H9 (cell line): ENCODE data around the gene TCF4. TPM values are rescaled to one million over a fixed set of nuclear protein-coding genes. Genes with fewer than 3 reads are reported as not detected.
A peak's percentile ranks its signal among the peaks of the same experiment; 100 is the strongest.

Source experiments
- DNase-seq: peaks from one replicate; pipeline ENCODE4 v3.0.0-alpha.2; 2017
- H2AFZ ChIP-seq: one replicate; pipeline ENCODE4 v1.6.1; 2013; ENCODE audit warnings: mild to moderate bottlenecking, low read length, control low read depth, moderate library complexity
- H2AK5ac ChIP-seq: 2 replicates; pipeline ENCODE4 v1.6.1; 2013; ENCODE audit warnings: low read length, control low read depth, mixed read lengths; ENCODE audit not compliant: insufficient read length
- H2BK120ac ChIP-seq: one replicate; pipeline ENCODE4 v1.6.1; 2013; ENCODE audit warnings: low read depth, mild to moderate bottlenecking, low read length, control low read depth, inconsistent platforms; ENCODE audit not compliant: poor library complexity, severe bottlenecking
- H2BK12ac ChIP-seq: 2 replicates; pipeline ENCODE4 v1.6.1; 2013; ENCODE audit warnings: low read length, control low read depth, mixed read lengths, low read depth; ENCODE audit not compliant: insufficient read length
- H2BK15ac ChIP-seq: 2 replicates; pipeline ENCODE4 v1.6.1; 2013; ENCODE audit warnings: low read depth, low read length, control low read depth
- H2BK20ac ChIP-seq: one replicate; pipeline ENCODE4 v1.6.1; 2013; ENCODE audit warnings: low read depth, mild to moderate bottlenecking, low read length, control low read depth, inconsistent platforms; ENCODE audit not compliant: poor library complexity, severe bottlenecking
- H2BK5ac ChIP-seq: 2 replicates; pipeline ENCODE4 v1.6.1; 2013; ENCODE audit warnings: low read length, control low read depth, mixed read lengths; ENCODE audit not compliant: insufficient read length
- H3K14ac ChIP-seq: 2 replicates; pipeline ENCODE4 v1.6.1; 2013; ENCODE audit warnings: low read length, control low read depth; ENCODE audit not compliant: insufficient read depth
- H3K18ac ChIP-seq: 2 replicates; pipeline ENCODE4 v1.6.1; 2013; ENCODE audit warnings: low read depth, mild to moderate bottlenecking, mixed read lengths, low read length, control low read depth; ENCODE audit not compliant: insufficient read length
- H3K23ac ChIP-seq: 2 replicates; pipeline ENCODE4 v1.6.1; 2013; ENCODE audit warnings: low read length, control low read depth, mixed read lengths, low read depth; ENCODE audit not compliant: insufficient read length
- H3K23me2 ChIP-seq: 2 replicates; pipeline ENCODE4 v1.6.1; 2013; ENCODE audit warnings: low read depth, mild to moderate bottlenecking, mixed read lengths, low read length, control low read depth; ENCODE audit not compliant: insufficient read length, poor library complexity, severe bottlenecking
- H3K27ac ChIP-seq: 2 replicates; pipeline ENCODE4 v1.5.1; 2013; ENCODE audit warnings: low read length, control low read depth, mixed read lengths, low read depth; ENCODE audit not compliant: insufficient read length
- H3K27me3 ChIP-seq: 2 replicates; pipeline ENCODE4 v1.6.1; 2013; ENCODE audit warnings: low read length, control low read depth, inconsistent platforms; ENCODE audit not compliant: insufficient read depth
- H3K4ac ChIP-seq: 2 replicates; pipeline ENCODE4 v1.6.1; 2013; ENCODE audit warnings: low read depth, mild to moderate bottlenecking, control low read depth, inconsistent platforms, low read length, moderate library complexity
- H3K4me1 ChIP-seq: 2 replicates; pipeline ENCODE4 v1.6.1; 2013; ENCODE audit warnings: low read length, control low read depth, inconsistent platforms; ENCODE audit not compliant: insufficient read depth
- H3K4me2 ChIP-seq: 2 replicates; pipeline ENCODE4 v1.6.1; 2013; ENCODE audit warnings: low read length, control low read depth, mixed read lengths; ENCODE audit not compliant: insufficient read length, insufficient read depth
- H3K56ac ChIP-seq: 2 replicates; pipeline ENCODE4 v1.6.1; 2013; ENCODE audit warnings: low read depth, mild to moderate bottlenecking, mixed read lengths, low read length, control low read depth; ENCODE audit not compliant: insufficient read length
- H3K79me1 ChIP-seq: 2 replicates; pipeline ENCODE4 v1.6.1; 2013; ENCODE audit warnings: low read depth, mild to moderate bottlenecking, moderate library complexity, low read length, control low read depth, inconsistent platforms; ENCODE audit not compliant: insufficient read depth, poor library complexity, severe bottlenecking
- H3K79me2 ChIP-seq: 2 replicates; pipeline ENCODE4 v1.6.1; 2013; ENCODE audit warnings: low read length, control low read depth, inconsistent platforms; ENCODE audit not compliant: insufficient read depth
- H3K9ac ChIP-seq: 2 replicates; pipeline ENCODE4 v1.6.1; 2013; ENCODE audit warnings: low read length, control low read depth, mixed read lengths; ENCODE audit not compliant: insufficient read length; ENCODE audit errors: extremely low read depth
- H3K9me3 ChIP-seq: one replicate; pipeline ENCODE4 v1.6.1; 2013; ENCODE audit warnings: low read depth, low read length, inconsistent platforms; ENCODE audit not compliant: control insufficient read depth
- H3T11ph ChIP-seq: one replicate; pipeline ENCODE4 v1.6.1; 2013; ENCODE audit warnings: mild to moderate bottlenecking, low read length, control low read depth, inconsistent platforms
- H4K20me1 ChIP-seq: one replicate; pipeline ENCODE4 v1.6.1; 2013; ENCODE audit not compliant: control insufficient read depth, insufficient read length, insufficient read depth
- H4K5ac ChIP-seq: 2 replicates; pipeline ENCODE4 v1.6.1; 2013; ENCODE audit warnings: low read depth, mild to moderate bottlenecking, mixed read lengths, low read length, control low read depth; ENCODE audit not compliant: insufficient read length
- H4K8ac ChIP-seq: replicated peaks from 2 replicates; pipeline ENCODE4 v1.6.1; 2013; ENCODE audit warnings: low read length, control low read depth, mixed read lengths, low read depth; ENCODE audit not compliant: insufficient read length
- H4K91ac ChIP-seq: 2 replicates; pipeline ENCODE4 v1.6.1; 2013; ENCODE audit warnings: low read depth, mild to moderate bottlenecking, moderate library complexity, mixed read lengths, low read length, control low read depth; ENCODE audit not compliant: insufficient read length
- H3K27ac Mint-ChIP-seq, 3 experiments: 2 replicates in 2 of 3; 3 replicates in 1 of 3; pipeline ENCODE4 v1.8.0; 2020 to 2021; ENCODE audit warnings: mixed read lengths in 3 of 3, mild to moderate bottlenecking in 1 of 3, moderate library complexity in 1 of 3
- H3K27me3 Mint-ChIP-seq: 2 replicates; pipeline ENCODE4 v1.8.0; 2021; ENCODE audit warnings: low read depth, mild to moderate bottlenecking, moderate library complexity, mixed read lengths
- H3K36me3 Mint-ChIP-seq, 3 experiments: 2 replicates in 2 of 3; 3 replicates in 1 of 3; pipeline ENCODE4 v1.8.0; 2020 to 2021; ENCODE audit warnings: low read depth in 3 of 3, mixed read lengths in 3 of 3; ENCODE audit not compliant: insufficient read depth in 1 of 3
- H3K4me1 Mint-ChIP-seq, 2 experiments: 2 replicates each; pipeline ENCODE4 v1.8.0; 2020; ENCODE audit warnings: mixed read lengths in 2 of 2
- H3K4me3 Mint-ChIP-seq, 2 experiments: 2 replicates in 1 of 2; 3 replicates in 1 of 2; pipeline ENCODE4 v1.8.0; 2020 to 2021; ENCODE audit warnings: mild to moderate bottlenecking in 2 of 2, mixed read lengths in 2 of 2, moderate library complexity in 1 of 2
- H3K9me3 Mint-ChIP-seq, 2 experiments: 2 replicates in 1 of 2; 3 replicates in 1 of 2; pipeline ENCODE4 v1.8.0; 2020; ENCODE audit warnings: mild to moderate bottlenecking in 2 of 2, mixed read lengths in 2 of 2, moderate library complexity in 1 of 2
- WGBS: extraction: QIAGEN DNeasy Blood & Tissue Kit; methylation state at CpG from one replicate; pipeline ENCODE4 v1.1.7; 2013; ENCODE audit warnings: missing lambda C conversion rate, low lambda C conversion rate, mixed read lengths; ENCODE audit not compliant: insufficient read length; ENCODE audit errors: extremely low coverage; 5-methylcytosine and 5-hydroxymethylcytosine counted together
- total RNA-seq: library from RNA; stranded (reverse); gene quantifications from 2 replicates; pipeline ENCODE4 v1.2.1, GENCODE V29; 2021
- TF ChIP-seq, protein P1 (sequence below): fragments of 200-600 bp; sonication (generic); conservative IDR thresholded peaks from 3 replicates; pipeline ENCODE4 v1.8.0; 2021; ENCODE audit warnings: antibody characterized with exemption, mild to moderate bottlenecking

Gene TCF4
- total RNA-seq, 1 experiment from 2014 or later: 99.4 TPM

DNA sequence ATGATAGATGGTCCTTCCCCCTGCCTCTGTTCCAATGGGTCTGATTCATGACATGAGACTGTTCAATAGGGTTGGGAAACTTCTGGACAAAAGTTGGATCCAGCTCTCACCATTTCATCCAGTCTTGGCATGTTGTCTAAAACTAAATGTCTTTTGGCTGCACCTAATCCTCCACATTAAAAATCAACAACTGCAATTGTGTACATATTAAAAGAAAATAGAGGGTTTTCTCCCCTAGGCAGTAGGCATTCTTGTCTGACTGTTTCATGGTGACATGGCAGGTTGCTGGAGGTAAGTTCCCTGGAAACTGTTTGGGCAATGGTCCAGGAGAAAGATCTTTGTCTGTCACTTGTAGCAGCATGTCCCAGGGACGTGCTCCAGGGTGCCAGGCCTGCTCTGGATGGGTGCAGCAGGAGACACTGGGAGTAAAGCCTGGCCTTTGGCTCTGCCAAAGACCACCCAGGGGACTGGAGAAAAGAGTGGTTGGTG is 135.8 kb downstream of the TCF4 start:
- H4K8ac ChIP-seq: no peak overlapping the region
- TF ChIP-seq, protein P1, sequence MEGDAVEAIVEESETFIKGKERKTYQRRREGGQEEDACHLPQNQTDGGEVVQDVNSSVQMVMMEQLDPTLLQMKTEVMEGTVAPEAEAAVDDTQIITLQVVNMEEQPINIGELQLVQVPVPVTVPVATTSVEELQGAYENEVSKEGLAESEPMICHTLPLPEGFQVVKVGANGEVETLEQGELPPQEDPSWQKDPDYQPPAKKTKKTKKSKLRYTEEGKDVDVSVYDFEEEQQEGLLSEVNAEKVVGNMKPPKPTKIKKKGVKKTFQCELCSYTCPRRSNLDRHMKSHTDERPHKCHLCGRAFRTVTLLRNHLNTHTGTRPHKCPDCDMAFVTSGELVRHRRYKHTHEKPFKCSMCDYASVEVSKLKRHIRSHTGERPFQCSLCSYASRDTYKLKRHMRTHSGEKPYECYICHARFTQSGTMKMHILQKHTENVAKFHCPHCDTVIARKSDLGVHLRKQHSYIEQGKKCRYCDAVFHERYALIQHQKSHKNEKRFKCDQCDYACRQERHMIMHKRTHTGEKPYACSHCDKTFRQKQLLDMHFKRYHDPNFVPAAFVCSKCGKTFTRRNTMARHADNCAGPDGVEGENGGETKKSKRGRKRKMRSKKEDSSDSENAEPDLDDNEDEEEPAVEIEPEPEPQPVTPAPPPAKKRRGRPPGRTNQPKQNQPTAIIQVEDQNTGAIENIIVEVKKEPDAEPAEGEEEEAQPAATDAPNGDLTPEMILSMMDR: no peak
- no peak overlapping the region for H4K91ac ChIP-seq
- no peak overlapping the region for H3K23ac ChIP-seq
- Mint-ChIP-seq H3K4me3 (no peak overlapping the region), H3K27me3 (no peaks in the 10 kb centered on the region), H3K27ac (peak overlapping the region; percentile 74 to 91 (median 83); a peak in 4 of 7 replicates), H3K9me3 (no peaks in the 10 kb centered on the region), H3K4me1 (peaks cover 31 to 42% of the 10 kb centered on the region in 2 experiments), H3K36me3 (peaks cover 2 to 4% (median 3%) of the 10 kb centered on the region in 3 experiments; a peak in 4 of 7 replicates)
- no peak overlapping the region for H3K9ac ChIP-seq
- H3K27me3 ChIP-seq: no peaks in the 10 kb centered on the region
- no peak overlapping the region for H2AK5ac ChIP-seq
- no peak overlapping the region for H2BK15ac ChIP-seq
- H2BK120ac ChIP-seq: no peak overlapping the region
- H4K20me1 ChIP-seq: no peaks in the 10 kb centered on the region
- H2BK5ac ChIP-seq: no peak overlapping the region
- H3K4me2 ChIP-seq: no peak overlapping the region
- no peak overlapping the region for H3K4ac ChIP-seq
- H3K79me2 ChIP-seq: peaks cover 24% of the 10 kb centered on the region; the same call in 1 of the 2 replicates
- DNase-seq: no peak
- H3K4me1 ChIP-seq: peaks cover 2% of the 10 kb centered on the region; the same call in 1 of the 2 replicates
- no peaks in the 10 kb centered on the region for H3K23me2 ChIP-seq
- H3K9me3 ChIP-seq: no peaks in the 10 kb centered on the region
- H2BK20ac ChIP-seq: no peak overlapping the region
- H3K18ac ChIP-seq: no peak overlapping the region
- no peak overlapping the region for H3T11ph ChIP-seq
- no peak overlapping the region for H3K56ac ChIP-seq
- H3K14ac ChIP-seq: no peak overlapping the region
- WGBS: no CpG with 5 or more reads among the region's 1 CpG
- H3K27ac ChIP-seq: no peak overlapping the region
- no peak overlapping the region for H2AFZ ChIP-seq
- H2BK12ac ChIP-seq: no peak overlapping the region
- H4K5ac ChIP-seq: no peak overlapping the region
- H3K79me1 ChIP-seq: peaks cover 3% of the 10 kb centered on the region
